GM23338 (cell line): ENCODE measurements around the gene SHISA7. TPM values are rescaled to one million over a fixed set of nuclear protein-coding genes. Genes with fewer than 3 reads are reported as not detected.

Experiments
- ATAC-seq: fragments of 200-7000 bp; cut with Tn5 transposase; 3 replicates; pipeline ENCODE4 v1.9.1; 2020
- DNase-seq: peaks from one replicate; pipeline ENCODE4 v3.0.0-alpha.2; 2015; ENCODE audit warnings: low spot score
- H2AFZ ChIP-seq: fragments of 200-600 bp; sonication (generic); 2 replicates; pipeline ENCODE4 v1.8.0; 2016; ENCODE audit warnings: antibody characterized with exemption, mild to moderate bottlenecking, moderate library complexity
- H3F3A ChIP-seq: fragments of 200-600 bp; sonication (generic); replicated peaks from 2 replicates; pipeline ENCODE4 v1.8.0; 2017; ENCODE audit warnings: antibody characterized with exemption, mixed run types, low read depth
- H3K27ac ChIP-seq: fragments of 200-600 bp; sonication (generic); 2 replicates; pipeline ENCODE4 v1.6.1; 2016; ENCODE audit warnings: low read depth
- H3K27me3 ChIP-seq: fragments of 200-600 bp; sonication (generic); 2 replicates; pipeline ENCODE4 v1.8.0; 2016; ENCODE audit warnings: mild to moderate bottlenecking, mixed run types, moderate library complexity; ENCODE audit not compliant: insufficient read depth
- H3K36me3 ChIP-seq: fragments of 200-600 bp; sonication (generic); 2 replicates; pipeline ENCODE4 v1.8.0; 2016; ENCODE audit warnings: mild to moderate bottlenecking; ENCODE audit not compliant: insufficient read depth
- H3K4me1 ChIP-seq: fragments of 200-600 bp; sonication (generic); 2 replicates; pipeline ENCODE4 v1.8.0; 2016; ENCODE audit warnings: mild to moderate bottlenecking, moderate library complexity; ENCODE audit not compliant: insufficient read depth
- H3K4me2 ChIP-seq: fragments of 200-600 bp; sonication (generic); 2 replicates; pipeline ENCODE4 v1.7.1; 2017; ENCODE audit warnings: mixed run types
- H3K4me3 ChIP-seq: fragments of 200-600 bp; sonication (generic); 2 replicates; pipeline ENCODE4 v1.6.1; 2016; ENCODE audit warnings: mixed run types
- H3K79me2 ChIP-seq: fragments of 200-600 bp; sonication (generic); replicated peaks from 2 replicates; pipeline ENCODE4 v1.8.0; 2017; ENCODE audit warnings: mild to moderate bottlenecking; ENCODE audit not compliant: insufficient read depth
- H3K9me2 ChIP-seq: fragments of 200-600 bp; sonication (generic); 2 replicates; pipeline ENCODE4 v1.8.0; 2017; ENCODE audit not compliant: insufficient read depth
- H4K20me1 ChIP-seq: fragments of 200-600 bp; sonication (generic); replicated peaks from 2 replicates; pipeline ENCODE4 v1.8.0; 2017; ENCODE audit warnings: mild to moderate bottlenecking; ENCODE audit not compliant: insufficient read depth
- H3K27ac Mint-ChIP-seq: 2 replicates; pipeline ENCODE4 v1.8.0; 2020; ENCODE audit warnings: inconsistent platforms, mild to moderate bottlenecking, moderate library complexity, mixed read lengths
- H3K27me3 Mint-ChIP-seq: 3 replicates; pipeline ENCODE4 v1.8.0; 2022; ENCODE audit warnings: low read depth, mild to moderate bottlenecking, moderate library complexity, mixed read lengths, inconsistent platforms; ENCODE audit not compliant: insufficient read depth, poor library complexity
- H3K36me3 Mint-ChIP-seq: 3 replicates; pipeline ENCODE4 v1.8.0; 2021; ENCODE audit warnings: low read depth, mild to moderate bottlenecking, inconsistent platforms, moderate library complexity, mixed read lengths
- H3K4me1 Mint-ChIP-seq: 3 replicates; pipeline ENCODE4 v1.8.0; 2020; ENCODE audit warnings: mild to moderate bottlenecking, inconsistent platforms, mixed read lengths
- H3K4me3 Mint-ChIP-seq: 3 replicates; pipeline ENCODE4 v1.8.0; 2021; ENCODE audit warnings: moderate library complexity, mild to moderate bottlenecking, inconsistent platforms, mixed read lengths
- H3K9me3 Mint-ChIP-seq: 3 replicates; pipeline ENCODE4 v1.8.0; 2020; ENCODE audit warnings: moderate library complexity, mild to moderate bottlenecking, inconsistent platforms, mixed read lengths
- CREB1 ChIP-seq: fragments of 250-450 bp; sonication (Bioruptor Pico); IDR thresholded peaks from 2 replicates; pipeline ENCODE4 v1.5.0; 2020; ENCODE audit warnings: low read depth, mild to moderate bottlenecking, moderate library complexity
- CTCF ChIP-seq, 2 experiments: fragments of 200-600 bp in 1 of 2; sonication (generic) in 1 of 2; conservative IDR thresholded peaks; 2 replicates each; pipeline versions ENCODE4 v1.5.1 to v1.6.1; 2016 to 2017; ENCODE audit warnings: antibody characterized with exemption in 2 of 2, low read depth in 2 of 2, mild to moderate bottlenecking in 2 of 2, moderate library complexity in 1 of 2
- EZH2 ChIP-seq: fragments of 200-600 bp; sonication (generic); IDR thresholded peaks from one replicate; pipeline ENCODE4 v1.8.0; 2017; ENCODE audit warnings: antibody characterized with exemption, mild to moderate bottlenecking, low read depth; ENCODE audit not compliant: unreplicated experiment
- EZH2phosphoT487 ChIP-seq: fragments of 200-600 bp; sonication (generic); IDR thresholded peaks from one replicate; pipeline ENCODE4 v1.8.1; 2018; ENCODE audit warnings: antibody characterized with exemption; ENCODE audit not compliant: unreplicated experiment
- NANOG ChIP-seq: IDR thresholded peaks from 2 replicates; pipeline ENCODE4 v1.6.1; 2016; ENCODE audit warnings: antibody characterized with exemption, borderline replicate concordance
- POLR2AphosphoS5 ChIP-seq: IDR thresholded peaks from 2 replicates; pipeline ENCODE4 v1.6.1; 2016; ENCODE audit warnings: antibody characterized with exemption, low read depth
- REST ChIP-seq: IDR thresholded peaks from one replicate; pipeline ENCODE4 v1.6.1; 2018; ENCODE audit warnings: antibody characterized with exemption; ENCODE audit not compliant: unreplicated experiment
- STAT1 ChIP-seq: IDR thresholded peaks from one replicate; pipeline ENCODE4 v1.6.1; 2016; ENCODE audit warnings: antibody characterized with exemption; ENCODE audit not compliant: unreplicated experiment
- ZNF114 ChIP-seq: fragments of 250-450 bp; sonication (Bioruptor Pico); IDR thresholded peaks from 2 replicates; pipeline ENCODE4 v1.5.0; 2020; ENCODE audit warnings: mild to moderate bottlenecking, moderate library complexity
- polyA plus RNA-seq: library from polyadenylated mRNA; unstranded; fragments of >200 nt; fragmentation: Nextera tagmentation; extraction: Ambion mirVana; gene quantifications from 2 replicates; pipeline ENCODE4 v1.2.1, GENCODE V29; 2016
- total RNA-seq: library from RNA; depleted of rRNA; stranded (reverse); fragments of >200 nt; shearing (Covaris generic); gene quantifications from 2 replicates; pipeline ENCODE4 v1.2.3, GENCODE V29; 2014

Gene SHISA7
- total and polyA plus RNA-seq, 2 experiments from 2014 or later: 0.32 to 1.4 TPM

GRCh38 chr19:55426042-55426441, 17.1 kb downstream of the SHISA7 start:
- Histone ChIP-seq H4K20me1 (no peaks in the 10 kb centered on the region), H3F3A (no peaks in the 10 kb centered on the region), H3K4me3 (no peak overlapping the region), H2AFZ (no peak overlapping the region), H3K4me2 (no peak overlapping the region), H3K36me3 (no peaks in the 10 kb centered on the region), H3K27me3 (no peaks in the 10 kb centered on the region), H3K79me2 (no peaks in the 10 kb centered on the region), H3K27ac (no peak overlapping the region), H3K4me1 (0 out of 2 replicates have a peak, but pooled peaks cover 7% of the 10 kb centered on the region), H3K9me2 (no peaks in the 10 kb centered on the region)
- Mint-ChIP-seq H3K27ac (no peak overlapping the region), H3K4me3 (no peak overlapping the region), H3K9me3 (peaks cover 8% of the 10 kb centered on the region), H3K4me1 (peaks cover 6% of the 10 kb centered on the region), H3K27me3 (peaks cover 9% of the 10 kb centered on the region), H3K36me3 (no peaks in the 10 kb centered on the region)
- TF ChIP-seq CTCF (conservative IDR thresholded peaks at IDR 0.05; ENCODE audit: low read depth in 2 of 2): no peak
- no peak for TF ChIP-seq REST
- TF ChIP-seq ZNF114 (CRISPR knock-in tag): no peak
- no peak for TF ChIP-seq CREB1 (CRISPR knock-in tag)
- TF ChIP-seq POLR2AphosphoS5: no peak
- TF ChIP-seq NANOG: no peak
- no peak for TF ChIP-seq EZH2phosphoT487
- no peak for TF ChIP-seq STAT1
- no peak for DNase-seq
- no peak for ATAC-seq

- 0 out of 2 replicates have a peak, but pooled peaks cover 7% of the 10 kb centered on the region for H3K4me1 ChIP-seq
- H3K9me2 ChIP-seq: no peaks in the 10 kb centered on the region
- no peaks in the 10 kb centered on the region for H3K36me3 ChIP-seq
- H4K20me1 ChIP-seq: no peaks in the 10 kb centered on the region
- DNase-seq (no peak), ATAC-seq (no peak)
- no peaks in the 10 kb centered on the region for H3K27me3 ChIP-seq
- no peak overlapping the region for H3K27ac Mint-ChIP-seq
- no peaks in the 10 kb centered on the region for H3F3A ChIP-seq
- no peak overlapping the region for H3K4me2 ChIP-seq
- H3K9me3 Mint-ChIP-seq: peaks cover 10% of the 10 kb centered on the region; the same call in 2 of the 3 replicates
- H3K79me2 ChIP-seq: no peaks in the 10 kb centered on the region
- H2AFZ ChIP-seq: no peak overlapping the region
- no peak overlapping the region for H3K4me3 Mint-ChIP-seq
- no peak overlapping the region for H3K27ac ChIP-seq
- H3K27me3 Mint-ChIP-seq: peaks cover 12% of the 10 kb centered on the region
- H3K4me1 Mint-ChIP-seq: peaks cover 6% of the 10 kb centered on the region
- no peak overlapping the region for H3K4me3 ChIP-seq
- H3K36me3 Mint-ChIP-seq: no peaks in the 10 kb centered on the region
- TF ChIP-seq REST (no peak), EZH2 (no peak)
Observed at GRCh38 chr19:55424518-55424917, 18.6 kb downstream of the SHISA7 start.
